Upper lobe of left lung (tissue), 6 donors: ENCODE measurements around the gene PCBP3. TPM values are rescaled to one million over a fixed set of nuclear protein-coding genes. Genes with fewer than 3 reads are reported as not detected.

ENCODE experiments used
- ATAC-seq, 2 donors: fragments of 200-7000 bp; cut with Tn5 transposase; one replicate each; pipeline ENCODE4 v1.9.1; 2022; ENCODE audit warnings: mild to moderate bottlenecking in 2 of 2, moderate library complexity in 2 of 2; ENCODE audit not compliant: low FRiP score in 2 of 2
- DNase-seq, 2 donors: peaks; one replicate each; pipeline ENCODE4 v3.0.0-alpha.2; 2019 to 2020
- H3K27ac ChIP-seq, 4 donors: fragments of 200-600 bp; sonication (generic); one replicate each; pipeline ENCODE4 v1.5.1; 2016 to 2019
- H3K27me3 ChIP-seq, 4 donors: fragments of 200-600 bp; sonication (generic); one replicate each; pipeline ENCODE4 v1.5.1; 2017 to 2019
- H3K36me3 ChIP-seq, 4 donors: fragments of 200-600 bp; sonication (generic); one replicate each; pipeline ENCODE4 v1.5.1; 2016 to 2019
- H3K4me1 ChIP-seq, 4 donors: fragments of 200-600 bp; sonication (generic); one replicate each; pipeline ENCODE4 v1.5.1; 2018 to 2019
- H3K4me3 ChIP-seq, 4 donors: fragments of 200-600 bp; sonication (generic); one replicate each; pipeline ENCODE4 v1.5.1; 2017 to 2019; ENCODE audit warnings: mild to moderate bottlenecking in 2 of 4, moderate library complexity in 1 of 4
- H3K9me3 ChIP-seq, 4 donors: fragments of 200-600 bp; sonication (generic); one replicate each; pipeline ENCODE4 v1.5.1; 2018 to 2019
- EP300 ChIP-seq, 4 donors: sonication (generic); formaldehyde crosslinking; IDR thresholded peaks; one replicate each; pipeline ENCODE4 v1.5.1; 2017; ENCODE audit warnings: antibody characterized with exemption in 4 of 4, control low read depth in 2 of 4
- POLR2A ChIP-seq, 4 donors: fragments of 450-650 bp; IDR thresholded peaks; one replicate each; pipeline ENCODE4 v1.5.1; 2016 to 2017; ENCODE audit warnings: antibody characterized with exemption in 4 of 4, mild to moderate bottlenecking in 2 of 4
- POLR2AphosphoS5 ChIP-seq, 2 donors: sonication (generic); formaldehyde crosslinking; IDR thresholded peaks; one replicate each; pipeline ENCODE4 v1.5.1; 2017; ENCODE audit warnings: antibody characterized with exemption in 2 of 2
- WGBS, 2 donors: methylation state at CpG; one replicate each; pipeline ENCODE4 v1.1.5; 2017 to 2018; 5-methylcytosine and 5-hydroxymethylcytosine counted together
- total RNA-seq, 6 donors: library from RNA; depleted of rRNA in 4 of 6; stranded (reverse); fragments of >200 nt in 4 of 6; gene quantifications; one replicate each; pipeline versions ENCODE4 v1.1.0 to v1.2.1, GENCODE V29; 2016 to 2021
- TF ChIP-seq, protein P1 (sequence below), 6 experiments: fragments of 450-650 bp in 4 of 6; fragments of 200-600 bp in 2 of 6; sonication (generic) in 2 of 6; IDR thresholded peaks; one replicate each; pipeline ENCODE4 v1.5.1; 2016 to 2019; ENCODE audit warnings: antibody characterized with exemption in 6 of 6
- donor health status: DM: no; HTN: no; CAD: no; lungs with moderate emphysema.
- donor health status: DM: no; HTN: yes; CAD: no; lungs with severe emphysema.

Gene PCBP3
- total RNA-seq, 6 donors from 2014 or later = 0.78 to 10.5 (median 3.3) TPM

DNA sequence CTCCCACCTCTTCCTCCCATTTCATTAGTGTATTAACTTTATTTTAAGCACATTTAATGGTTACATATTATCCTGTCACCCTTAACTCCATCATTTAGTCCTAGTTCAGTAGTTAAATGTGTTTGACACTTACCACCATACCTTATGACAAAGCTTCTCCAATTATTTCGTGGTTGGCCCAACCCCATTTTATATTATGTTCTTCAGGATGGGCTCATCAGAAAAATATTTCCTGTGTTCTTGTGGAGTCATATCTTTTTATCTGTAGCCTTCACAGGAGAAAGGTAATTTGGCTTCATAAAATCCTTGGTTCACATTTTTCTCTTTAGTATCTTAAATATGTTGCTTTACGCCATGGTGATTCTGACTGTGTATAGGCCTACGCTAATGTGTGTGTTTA, 195.7 kb downstream of the PCBP3 start:
- no peak for ATAC-seq
- Histone ChIP-seq H3K9me3 (peaks cover 3 to 15% (median 7%) of the 10 kb centered on the region in 4 donors), H3K4me3 (no peak overlapping the region), H3K36me3 (no peaks in the 10 kb centered on the region), H3K27ac (no peak overlapping the region), H3K27me3 (no peaks in the 10 kb centered on the region), H3K4me1 (no peaks in the 10 kb centered on the region)
- WGBS, 2 donors = 90 to 91% methylated on average over 3 of the region's 3 CpGs
- TF ChIP-seq EP300 (IDR thresholded peaks at IDR 0.05) (no peak), POLR2AphosphoS5 (IDR thresholded peaks at IDR 0.05) (no peak), POLR2A (IDR thresholded peaks at IDR 0.05) (no peak)
- TF ChIP-seq, protein P1, sequence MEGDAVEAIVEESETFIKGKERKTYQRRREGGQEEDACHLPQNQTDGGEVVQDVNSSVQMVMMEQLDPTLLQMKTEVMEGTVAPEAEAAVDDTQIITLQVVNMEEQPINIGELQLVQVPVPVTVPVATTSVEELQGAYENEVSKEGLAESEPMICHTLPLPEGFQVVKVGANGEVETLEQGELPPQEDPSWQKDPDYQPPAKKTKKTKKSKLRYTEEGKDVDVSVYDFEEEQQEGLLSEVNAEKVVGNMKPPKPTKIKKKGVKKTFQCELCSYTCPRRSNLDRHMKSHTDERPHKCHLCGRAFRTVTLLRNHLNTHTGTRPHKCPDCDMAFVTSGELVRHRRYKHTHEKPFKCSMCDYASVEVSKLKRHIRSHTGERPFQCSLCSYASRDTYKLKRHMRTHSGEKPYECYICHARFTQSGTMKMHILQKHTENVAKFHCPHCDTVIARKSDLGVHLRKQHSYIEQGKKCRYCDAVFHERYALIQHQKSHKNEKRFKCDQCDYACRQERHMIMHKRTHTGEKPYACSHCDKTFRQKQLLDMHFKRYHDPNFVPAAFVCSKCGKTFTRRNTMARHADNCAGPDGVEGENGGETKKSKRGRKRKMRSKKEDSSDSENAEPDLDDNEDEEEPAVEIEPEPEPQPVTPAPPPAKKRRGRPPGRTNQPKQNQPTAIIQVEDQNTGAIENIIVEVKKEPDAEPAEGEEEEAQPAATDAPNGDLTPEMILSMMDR (IDR thresholded peaks at IDR 0.05) = no peak
- DNase-seq = no peak

DNA sequence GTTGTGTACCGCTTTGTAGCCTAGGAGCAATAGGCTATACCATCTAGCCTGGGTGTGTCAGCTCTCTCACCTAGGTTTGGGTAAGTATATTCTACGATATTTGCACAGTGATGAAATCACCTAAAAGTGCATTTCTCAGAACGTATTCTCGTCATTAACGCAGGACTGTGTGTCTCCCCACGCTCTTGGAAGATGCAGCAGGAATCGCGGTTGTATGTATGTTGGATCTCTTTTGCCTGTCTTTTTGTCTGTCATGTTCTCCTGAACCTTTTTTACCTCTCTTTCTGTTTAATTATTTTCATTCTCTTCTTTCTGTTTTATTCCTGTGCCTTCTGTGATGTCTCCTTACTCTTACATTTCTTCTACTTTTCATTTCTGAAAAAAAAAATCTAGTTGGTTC, 197.5 kb downstream of the PCBP3 start:
- Histone ChIP-seq H3K27ac (no peak overlapping the region), H3K27me3 (no peaks in the 10 kb centered on the region), H3K4me3 (no peak overlapping the region), H3K9me3 (peaks cover 3 to 15% (median 7%) of the 10 kb centered on the region in 4 donors), H3K36me3 (no peaks in the 10 kb centered on the region), H3K4me1 (no peaks in the 10 kb centered on the region)
- WGBS, 2 donors = 82 to 94% methylated on average over 8 of the region's 8 CpGs
- ATAC-seq (no peak), DNase-seq (no peak)
- TF ChIP-seq EP300 (IDR thresholded peaks at IDR 0.05) (no peak), POLR2A (IDR thresholded peaks at IDR 0.05) (no peak), POLR2AphosphoS5 (IDR thresholded peaks at IDR 0.05) (no peak)
- TF ChIP-seq, protein P1 (IDR thresholded peaks at IDR 0.05) = no peak

DNA sequence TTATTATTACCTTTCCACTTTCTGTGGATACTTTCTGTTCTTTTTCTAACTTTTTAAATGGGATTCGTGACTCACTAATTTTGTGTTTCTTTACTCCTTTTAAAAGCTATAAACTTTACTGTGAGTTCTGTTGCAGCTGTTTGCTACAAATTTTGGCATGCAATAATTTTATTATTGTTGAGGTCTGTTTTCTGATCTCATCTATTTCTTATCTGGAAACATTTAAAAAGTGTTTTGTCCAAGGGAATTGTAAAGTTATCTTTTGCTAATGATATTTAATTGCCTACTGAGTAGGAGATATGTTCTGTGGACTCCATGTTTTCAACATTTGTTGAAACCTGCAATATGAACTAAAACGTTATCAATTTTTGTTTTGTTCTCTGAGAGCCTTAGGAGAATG, 199.9 kb downstream of the PCBP3 start:
- Histone ChIP-seq H3K4me1 (no peaks in the 10 kb centered on the region), H3K27me3 (no peaks in the 10 kb centered on the region), H3K36me3 (no peaks in the 10 kb centered on the region), H3K9me3 (peaks cover 3 to 15% (median 7%) of the 10 kb centered on the region in 4 donors), H3K27ac (no peak overlapping the region), H3K4me3 (no peak overlapping the region)
- DNase-seq (no peak), ATAC-seq (no peak)
- no peak for TF ChIP-seq EP300 (IDR thresholded peaks at IDR 0.05)
- TF ChIP-seq, protein P1 (IDR thresholded peaks at IDR 0.05) = no peak
- no peak for TF ChIP-seq POLR2A (IDR thresholded peaks at IDR 0.05)
- TF ChIP-seq POLR2AphosphoS5 (IDR thresholded peaks at IDR 0.05) = no peak
- 83 to 86% methylated on average over 2 of the region's 2 CpGs for WGBS, 2 donors

DNA sequence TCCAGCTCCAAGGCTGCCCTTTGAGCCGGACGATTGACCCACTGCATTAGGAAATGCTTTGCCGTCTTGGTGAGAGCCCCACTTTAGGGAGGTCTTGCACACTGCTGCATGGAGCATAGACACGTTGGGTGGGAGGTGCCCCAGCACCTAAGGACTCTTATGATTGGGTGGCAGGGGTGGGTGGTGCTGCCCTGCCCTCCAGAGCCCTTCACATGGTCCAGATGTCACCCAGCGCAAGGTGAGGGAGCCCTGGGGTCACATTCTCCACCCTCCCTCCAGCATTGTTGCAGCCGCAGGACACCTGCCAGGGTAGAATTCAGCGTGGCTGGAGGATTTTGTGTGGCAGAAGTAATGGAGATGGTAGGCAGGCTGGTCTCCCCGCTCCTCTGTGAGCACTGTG, 200.7 kb downstream of the PCBP3 start:
- Histone ChIP-seq H3K4me3 (no peak overlapping the region), H3K4me1 (no peaks in the 10 kb centered on the region), H3K36me3 (no peaks in the 10 kb centered on the region), H3K9me3 (peaks cover 3 to 15% (median 7%) of the 10 kb centered on the region in 4 donors), H3K27me3 (no peaks in the 10 kb centered on the region), H3K27ac (no peak overlapping the region)
- TF ChIP-seq POLR2AphosphoS5 (IDR thresholded peaks at IDR 0.05) (no peak), EP300 (IDR thresholded peaks at IDR 0.05) (no peak), POLR2A (IDR thresholded peaks at IDR 0.05) (no peak)
- TF ChIP-seq, protein P1 (IDR thresholded peaks at IDR 0.05) = no peak
- 72 to 82% methylated on average over 4 to 8 of the region's 8 CpGs for WGBS, 2 donors
- DNase-seq (no peak), ATAC-seq (peak in 1 of 2 donors; percentile 56)

DNA sequence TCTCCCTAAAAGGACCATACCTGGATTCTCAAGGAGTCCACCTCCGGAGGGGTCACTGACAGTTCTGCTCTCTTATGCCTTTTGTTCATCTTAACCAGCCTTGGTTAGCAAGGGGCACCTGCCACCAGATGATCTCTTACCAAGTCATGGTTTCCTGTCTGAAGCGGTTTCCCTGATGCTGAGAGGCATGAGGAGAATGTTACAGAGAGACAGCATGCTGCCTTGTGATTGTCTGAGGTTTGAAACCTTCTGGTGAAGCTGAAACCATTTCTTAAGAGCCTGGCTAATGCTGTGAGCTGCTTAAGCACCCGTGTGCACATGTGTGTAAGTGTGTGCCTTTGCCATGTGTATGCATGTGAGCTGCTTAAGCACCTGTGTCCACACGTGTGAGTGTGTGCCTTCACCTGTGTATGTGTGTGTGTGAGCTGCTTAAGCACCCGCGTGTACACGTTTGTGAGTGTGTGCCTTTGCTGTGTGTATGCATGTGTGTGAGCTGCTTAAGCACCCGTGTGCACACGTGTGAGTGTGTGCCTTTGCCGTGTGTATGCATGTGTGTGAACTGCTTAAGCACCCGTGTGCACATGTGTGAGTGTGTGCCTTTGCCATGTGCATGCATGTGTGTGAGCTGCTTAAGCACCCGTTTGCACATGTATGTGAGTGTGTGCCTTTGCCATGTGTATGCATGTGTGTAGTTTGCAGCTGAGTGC, 201.7 kb downstream of the PCBP3 start:
- ATAC-seq = no peak
- Histone ChIP-seq H3K27me3 (no peaks in the 10 kb centered on the region), H3K4me3 (no peak overlapping the region), H3K27ac (no peak overlapping the region), H3K4me1 (no peaks in the 10 kb centered on the region), H3K9me3 (peaks cover 3 to 15% (median 7%) of the 10 kb centered on the region in 4 donors), H3K36me3 (no peaks in the 10 kb centered on the region)
- DNase-seq = no peak
- no peak for TF ChIP-seq POLR2AphosphoS5 (IDR thresholded peaks at IDR 0.05)
- no peak for TF ChIP-seq EP300 (IDR thresholded peaks at IDR 0.05)
- TF ChIP-seq, protein P1 (IDR thresholded peaks at IDR 0.05) = no peak
- no peak for TF ChIP-seq POLR2A (IDR thresholded peaks at IDR 0.05)
- WGBS, 2 donors = 64 to 89% methylated on average over 7 to 12 of the region's 12 CpGs
